RPMI7951 (cell line): ENCODE data around the gene UNG. TPM values are rescaled to one million over a fixed set of nuclear protein-coding genes. Genes with fewer than 3 reads are reported as not detected.

Experiments
- DNase-seq: peaks from one replicate; pipeline ENCODE4 v3.0.0-alpha.2; 2012; ENCODE audit warnings: low read depth
- total RNA-seq: library from RNA; depleted of rRNA; stranded (reverse); fragments of >200 nt; shearing (Covaris generic); gene quantifications from 2 replicates; pipeline ENCODE4 v1.2.3, GENCODE V29; 2014; rRNA removed

The UNG gene
- total RNA-seq, 1 experiment from 2014 or later: 32.2 TPM

GRCh38 chr12:109154451-109155438 lies 57.3 kb downstream of the UNG start:
- peak; percentile 83 for DNase-seq

- DNase-seq: no peak
Observed at GRCh38 chr12:109156036-109156435, 58.6 kb downstream of the UNG start.

GRCh38 chr12:109156586-109156985 lies 59.2 kb downstream of the UNG start:
- no peak for DNase-seq

GRCh38 chr12:109157986-109158385 lies 60.6 kb downstream of the UNG start:
- DNase-seq: no peak

- DNase-seq: no peak
Observed at GRCh38 chr12:109160433-109160832, 63.0 kb downstream of the UNG start.

Other genes with a start within 250 kb of the UNG start
- gene SSH1, start 240.0 kb upstream of the UNG start, total RNA-seq: 21.1 and 23.7 TPM in 2 replicates
- not detected in 2 replicates for gene DAO, start 217.5 kb upstream of the UNG start, total RNA-seq
- gene SVOP, start 76.5 kb upstream of the UNG start, total RNA-seq: under 0.01 TPM in 1 of 2 replicates, not detected in the other
- gene USP30, start 45.0 kb upstream of the UNG start, total RNA-seq: 6.0 and 7.2 TPM in 2 replicates
- gene ALKBH2, start 4.1 kb upstream of the UNG start, total RNA-seq: 12.9 and 20.3 TPM in 2 replicates
- 4.5 and 7.6 TPM in 2 replicates for gene ACACB, start 19.0 kb downstream of the UNG start, total RNA-seq
- gene FOXN4, start 211.7 kb downstream of the UNG start, total RNA-seq: not detected in 2 replicates